ENCODE measurements around the gene CPAMD8.

CPAMD8 gene

DNA sequence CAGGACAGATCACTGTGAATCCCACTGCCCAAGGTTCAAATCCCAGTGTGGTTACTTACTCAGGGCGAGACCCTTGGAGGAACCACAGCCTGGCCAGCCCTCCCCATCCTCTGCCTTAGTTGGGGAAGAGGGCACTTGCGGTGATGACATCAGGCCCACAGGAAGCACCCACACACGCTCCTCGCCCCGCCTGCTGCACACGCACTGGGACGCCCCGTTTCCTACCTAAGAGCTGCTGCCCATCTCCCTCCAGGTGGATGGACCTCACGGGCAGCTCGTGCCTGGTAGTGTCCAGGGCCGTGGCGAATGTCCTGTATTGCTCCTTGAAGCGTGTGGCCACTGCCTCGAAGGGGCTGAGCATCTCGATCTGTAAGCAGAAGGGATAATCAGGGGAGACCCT, 29.0 kb upstream of the CPAMD8 start:
- no peak overlapping the region for H3K4me3 ChIP-seq (ENCODE audit: low read depth, low read length)
- TF ChIP-seq, protein P1, sequence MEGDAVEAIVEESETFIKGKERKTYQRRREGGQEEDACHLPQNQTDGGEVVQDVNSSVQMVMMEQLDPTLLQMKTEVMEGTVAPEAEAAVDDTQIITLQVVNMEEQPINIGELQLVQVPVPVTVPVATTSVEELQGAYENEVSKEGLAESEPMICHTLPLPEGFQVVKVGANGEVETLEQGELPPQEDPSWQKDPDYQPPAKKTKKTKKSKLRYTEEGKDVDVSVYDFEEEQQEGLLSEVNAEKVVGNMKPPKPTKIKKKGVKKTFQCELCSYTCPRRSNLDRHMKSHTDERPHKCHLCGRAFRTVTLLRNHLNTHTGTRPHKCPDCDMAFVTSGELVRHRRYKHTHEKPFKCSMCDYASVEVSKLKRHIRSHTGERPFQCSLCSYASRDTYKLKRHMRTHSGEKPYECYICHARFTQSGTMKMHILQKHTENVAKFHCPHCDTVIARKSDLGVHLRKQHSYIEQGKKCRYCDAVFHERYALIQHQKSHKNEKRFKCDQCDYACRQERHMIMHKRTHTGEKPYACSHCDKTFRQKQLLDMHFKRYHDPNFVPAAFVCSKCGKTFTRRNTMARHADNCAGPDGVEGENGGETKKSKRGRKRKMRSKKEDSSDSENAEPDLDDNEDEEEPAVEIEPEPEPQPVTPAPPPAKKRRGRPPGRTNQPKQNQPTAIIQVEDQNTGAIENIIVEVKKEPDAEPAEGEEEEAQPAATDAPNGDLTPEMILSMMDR (IDR thresholded peaks at IDR 0.05; ENCODE audit: insufficient read depth, low read depth, low read length, missing control alignments), result no peak

GRCh38 chr19:17054746-17055145, 28.1 kb upstream of the CPAMD8 start:
- no peak overlapping the region for H3K4me3 ChIP-seq (ENCODE audit: low read depth, low read length)
- TF ChIP-seq, protein P1 (IDR thresholded peaks at IDR 0.05; ENCODE audit: insufficient read depth, low read depth, low read length, missing control alignments), result no peak
- DNase-seq (ENCODE audit: low read depth), result no peak

More for the DNA sequence above, 29.0 kb upstream of the CPAMD8 start:
- no peak for DNase-seq (ENCODE audit: low read depth)

- peak; percentile 46 for DNase-seq (ENCODE audit: low read depth)
- H3K4me3 ChIP-seq (ENCODE audit: low read depth, low read length), result no peak overlapping the region
- TF ChIP-seq, protein P1 (IDR thresholded peaks at IDR 0.05; ENCODE audit: insufficient read depth, low read depth, low read length, missing control alignments), result peak; percentile 43
Observed at GRCh38 chr19:17052439-17052838, 25.8 kb upstream of the CPAMD8 start.

DNA sequence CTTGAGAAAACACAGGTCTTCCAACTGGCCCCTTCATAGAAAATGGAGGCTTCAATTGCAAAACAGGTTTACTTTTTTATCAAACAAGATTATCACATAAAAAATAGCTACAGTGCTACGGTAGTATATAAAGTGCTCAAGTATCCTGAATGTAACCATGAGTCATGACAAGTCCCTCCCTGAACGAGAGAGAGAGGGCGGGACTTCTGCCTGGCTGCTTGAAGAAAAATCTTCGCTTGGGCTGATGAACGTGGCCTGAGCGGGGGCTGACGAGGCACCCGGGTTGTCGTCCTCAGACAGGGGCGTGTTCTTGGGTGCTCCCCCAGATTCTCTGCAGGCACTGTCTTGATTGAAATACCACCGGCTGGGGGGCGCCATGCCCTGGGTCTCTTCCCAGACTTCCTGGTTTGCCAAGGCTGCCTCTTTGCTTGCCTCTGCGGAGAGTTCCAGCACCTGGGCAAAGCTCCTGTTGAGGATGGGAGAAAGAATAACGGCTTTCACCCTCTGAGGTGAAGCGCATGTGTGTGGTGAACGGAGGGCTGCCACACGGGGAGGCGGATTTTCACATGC, 23.2 kb upstream of the CPAMD8 start:
- no peak for DNase-seq (ENCODE audit: low read depth)
- TF ChIP-seq, protein P1 (IDR thresholded peaks at IDR 0.05; ENCODE audit: insufficient read depth, low read depth, low read length, missing control alignments), result no peak
- no peak overlapping the region for H3K4me3 ChIP-seq (ENCODE audit: low read depth, low read length)

GRCh38 chr19:17048885-17049453, 22.4 kb upstream of the CPAMD8 start:
- DNase-seq (ENCODE audit: low read depth), result no peak
- H3K4me3 ChIP-seq (ENCODE audit: low read depth, low read length), result no peak overlapping the region
- TF ChIP-seq, protein P1 (IDR thresholded peaks at IDR 0.05; ENCODE audit: insufficient read depth, low read depth, low read length, missing control alignments), result no peak

GRCh38 chr19:17045907-17046502, 19.4 kb upstream of the CPAMD8 start:
- H3K4me3 ChIP-seq (ENCODE audit: low read depth, low read length), result no peak overlapping the region
- DNase-seq (ENCODE audit: low read depth), result no peak
- TF ChIP-seq, protein P1 (IDR thresholded peaks at IDR 0.05; ENCODE audit: insufficient read depth, low read depth, low read length, missing control alignments), result no peak

Data from GM12865 (cell line).